ENCODE data around the gene STOML1. TPM values are rescaled to one million over a fixed set of nuclear protein-coding genes. Genes with fewer than 3 reads are reported as not detected.

The STOML1 gene
- total RNA-seq, 1 donor from 2014 or later = 22.3 TPM

- no peak for DNase-seq
Measured at GRCh38 chr15:73928971-73929627, 63.0 kb downstream of the STOML1 start.

Other genes starting within 250 kb of the STOML1 start
- 14.8 TPM for gene INSYN1, start 238.9 kb downstream of the STOML1 start, total RNA-seq
- gene TBC1D21, start 118.7 kb downstream of the STOML1 start, total RNA-seq = not detected
- gene LOXL1, start 65.8 kb downstream of the STOML1 start, total RNA-seq = 18.9 TPM
- gene PML, start 2.4 kb upstream of the STOML1 start, total RNA-seq = 46.2 TPM
- not detected for gene GOLGA6A, start 90.3 kb upstream of the STOML1 start, total RNA-seq
- 8.4 TPM for gene ISLR2, start 138.3 kb upstream of the STOML1 start, total RNA-seq
- 119 TPM for gene ISLR, start 181.4 kb upstream of the STOML1 start, total RNA-seq
- gene STRA6, start 210.5 kb upstream of the STOML1 start, total RNA-seq = 14.2 TPM
- gene CCDC33, start 244.0 kb upstream of the STOML1 start, total RNA-seq = 0.41 TPM